Measurements from ENCODE around the gene SLC5A1. TPM values are rescaled to one million over a fixed set of nuclear protein-coding genes. Genes with fewer than 3 reads are reported as not detected.

Gene SLC5A1
- total RNA-seq, 1 experiment from 2014 or later: 0.03 TPM

- H3K4me1 ChIP-seq (ENCODE audit: control insufficient read depth, insufficient read depth, low read length): no peaks in the 10 kb centered on the region
- no peak for ATAC-seq
- H3K27ac ChIP-seq (ENCODE audit: low read length): no peak overlapping the region
- DNase-seq (ENCODE audit: low read depth, low spot score): no peak
- TF ChIP-seq CTCF (IDR thresholded peaks at IDR 0.05): 0 out of 2 replicates have a peak, but pooled peaks have one; percentile 10
- TF ChIP-seq REST (IDR thresholded peaks at IDR 0.05; ENCODE audit: insufficient read depth in 1 of 2, low read depth in 2 of 2, low read length in 1 of 2): no peak
- H3K36me3 ChIP-seq (ENCODE audit: control insufficient read depth, insufficient read depth, low read length): no peaks in the 10 kb centered on the region
- intact Hi-C loops (cut with micrococcal nuclease; ENCODE audit: unreplicated experiment): no loop called here
- no peaks in the 10 kb centered on the region for H3K9me3 ChIP-seq (ENCODE audit: control insufficient read depth, insufficient read depth, low read depth, low read length)
- ChIA-PET POLR2A (no interaction called here), CTCF (no interaction called here)
- BruUV-seq (replicated peaks): no TSS peak
- peaks cover 5% of the 10 kb centered on the region; the same call in 1 of the 2 replicates for H3K27me3 ChIP-seq (ENCODE audit: control insufficient read depth, insufficient read depth, low read length)
- in situ Hi-C loops (cut with HindIII; ENCODE audit: low pct_unique_long_range_greater_than_20kb, low sequenced_read_pairs): no loop called here
- H3K4me3 ChIP-seq (ENCODE audit: low read depth in 2 of 2, low read length in 2 of 2): no peak overlapping the region
Observed at GRCh38 chr22:32119568-32120235, 76.6 kb downstream of the SLC5A1 start.

- TF ChIP-seq REST (IDR thresholded peaks at IDR 0.05; ENCODE audit: insufficient read depth in 1 of 2, low read depth in 2 of 2, low read length in 1 of 2) (no peak), TCF7L2 (IDR thresholded peaks at IDR 0.05; ENCODE audit: low read depth, low read length) (no peak), POLR2AphosphoS5 (IDR thresholded peaks at IDR 0.05; ENCODE audit: low read depth, low read length) (no peak), SIN3A (IDR thresholded peaks at IDR 0.05; ENCODE audit: borderline replicate concordance, insufficient read depth, low read depth, low read length) (no peak), CTCF (IDR thresholded peaks at IDR 0.05) (no peak)
- in situ Hi-C loops (cut with HindIII; ENCODE audit: low pct_unique_long_range_greater_than_20kb, low sequenced_read_pairs) (no loop called here), intact Hi-C loops (cut with micrococcal nuclease; ENCODE audit: unreplicated experiment) (no loop called here)
- no peak for DNase-seq (ENCODE audit: low read depth, low spot score)
- no TSS peak for BruUV-seq (replicated peaks)
- no peak for ATAC-seq
- H3K9me3 ChIP-seq (ENCODE audit: control insufficient read depth, insufficient read depth, low read depth, low read length): no peaks in the 10 kb centered on the region
- no peak overlapping the region for H3K27ac ChIP-seq (ENCODE audit: low read length)
- ChIA-PET POLR2A (no interaction called here), CTCF (no interaction called here)
- no peaks in the 10 kb centered on the region for H3K36me3 ChIP-seq (ENCODE audit: control insufficient read depth, insufficient read depth, low read length)
- H3K4me3 ChIP-seq (ENCODE audit: low read depth in 2 of 2, low read length in 2 of 2): no peak overlapping the region
- H3K27me3 ChIP-seq (ENCODE audit: control insufficient read depth, insufficient read depth, low read length): no peaks in the 10 kb centered on the region
- no peaks in the 10 kb centered on the region for H3K4me1 ChIP-seq (ENCODE audit: control insufficient read depth, insufficient read depth, low read length)
Observed at GRCh38 chr22:32120603-32121002, 77.5 kb downstream of the SLC5A1 start.
